ENCODE results near the gene CIB2.

Gene CIB2

DNA sequence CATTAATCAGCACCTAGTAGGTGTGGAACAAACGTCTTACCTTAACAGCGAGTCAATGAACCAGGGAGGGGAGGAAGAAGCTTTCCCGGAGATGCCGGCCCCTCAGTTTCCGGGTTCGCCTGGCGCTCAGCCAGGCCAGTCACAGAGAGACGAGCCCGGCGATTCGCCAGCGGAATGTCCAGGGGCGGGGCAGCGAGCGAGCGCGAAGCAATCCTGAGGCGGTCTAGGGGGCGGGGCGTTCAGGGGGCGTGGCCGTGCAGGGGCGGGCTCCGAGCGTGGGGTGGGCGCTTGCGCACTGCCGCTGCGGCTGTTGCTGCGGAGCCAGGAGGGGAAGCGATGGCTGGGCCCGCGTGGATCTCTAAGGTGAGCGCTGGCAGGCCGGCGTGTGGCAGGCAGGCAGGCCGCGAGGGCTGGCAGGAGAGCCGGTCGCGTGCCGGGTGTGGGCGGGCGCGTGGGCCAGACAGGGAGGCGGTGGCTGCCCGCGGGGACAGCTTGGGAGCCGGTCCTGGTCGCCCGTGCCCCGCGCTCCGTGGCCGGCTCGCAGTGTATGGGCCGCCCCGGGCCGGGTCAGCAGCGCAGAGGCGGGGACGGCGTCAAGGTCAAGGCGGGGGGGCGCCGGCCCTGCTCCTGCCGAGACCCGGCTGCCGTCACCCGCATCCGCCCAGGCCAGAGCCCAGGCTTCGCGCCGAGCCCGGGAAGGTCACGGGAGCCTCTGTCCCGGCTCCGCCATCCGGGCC, 18.0 kb upstream of the CIB2 start, which contains the start of gene IDH3A:
Gene IDH3A, plus strand, starts transcription at position 295 of the 737 bp plus-strand sequence. Its CDS starts 42 bp downstream, at position 337.
- peak; percentile 99 for DNase-seq (ENCODE audit: low spot score)

DNA sequence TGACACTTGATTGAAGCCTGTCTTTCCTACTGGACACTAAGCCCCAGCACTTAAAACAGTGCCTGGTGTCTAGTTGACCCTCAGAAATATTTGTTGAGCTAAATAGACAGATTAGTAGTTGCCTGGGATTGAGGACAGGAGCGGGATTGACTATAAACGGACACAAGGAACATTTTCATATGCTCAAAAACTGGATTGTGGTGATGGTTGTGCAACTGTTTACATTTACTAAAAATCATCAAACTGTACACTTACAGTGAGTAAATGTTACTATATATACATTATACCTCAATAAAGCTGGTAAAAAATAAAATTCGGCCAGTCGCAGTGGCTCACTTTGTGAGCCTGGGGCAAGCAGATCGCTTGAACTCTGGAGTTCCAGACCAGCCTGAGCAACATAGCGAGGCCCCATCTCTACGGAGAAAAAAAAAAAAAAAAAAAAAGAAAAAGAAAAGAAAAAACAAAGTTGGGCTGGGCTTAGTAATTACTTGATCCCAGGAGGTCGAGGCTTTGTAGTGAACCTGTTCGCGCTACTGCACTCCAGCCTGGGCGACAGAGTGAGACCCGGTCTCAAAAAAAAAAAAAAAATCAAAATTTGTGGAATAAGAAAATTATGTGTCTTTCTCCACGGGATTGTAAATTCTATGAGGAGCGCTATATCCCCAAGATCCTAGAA, 17.3 kb upstream of the CIB2 start:
- no peak for DNase-seq (ENCODE audit: low spot score)

DNA sequence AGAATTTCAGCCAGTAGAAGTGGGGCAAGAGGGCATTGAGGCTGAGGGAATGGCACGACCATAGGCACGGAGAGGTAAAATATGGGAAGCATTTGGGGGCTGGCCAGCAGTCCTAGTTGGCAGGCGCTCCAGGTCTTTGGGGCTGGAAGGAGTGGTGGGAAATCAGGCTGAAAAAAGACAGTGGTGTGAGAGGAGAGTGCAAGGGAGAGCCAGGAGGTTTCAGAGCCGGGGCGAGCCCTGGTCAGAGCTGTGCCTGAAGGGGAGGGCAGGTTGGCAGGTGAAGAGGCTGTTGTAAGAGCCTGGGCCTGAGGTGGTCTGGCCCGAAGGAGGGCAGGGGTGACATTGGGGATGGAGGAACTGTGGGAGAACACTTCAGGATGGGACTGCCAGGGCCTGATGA, 16.3 kb upstream of the CIB2 start:
- no peak for DNase-seq (ENCODE audit: low spot score)

DNA sequence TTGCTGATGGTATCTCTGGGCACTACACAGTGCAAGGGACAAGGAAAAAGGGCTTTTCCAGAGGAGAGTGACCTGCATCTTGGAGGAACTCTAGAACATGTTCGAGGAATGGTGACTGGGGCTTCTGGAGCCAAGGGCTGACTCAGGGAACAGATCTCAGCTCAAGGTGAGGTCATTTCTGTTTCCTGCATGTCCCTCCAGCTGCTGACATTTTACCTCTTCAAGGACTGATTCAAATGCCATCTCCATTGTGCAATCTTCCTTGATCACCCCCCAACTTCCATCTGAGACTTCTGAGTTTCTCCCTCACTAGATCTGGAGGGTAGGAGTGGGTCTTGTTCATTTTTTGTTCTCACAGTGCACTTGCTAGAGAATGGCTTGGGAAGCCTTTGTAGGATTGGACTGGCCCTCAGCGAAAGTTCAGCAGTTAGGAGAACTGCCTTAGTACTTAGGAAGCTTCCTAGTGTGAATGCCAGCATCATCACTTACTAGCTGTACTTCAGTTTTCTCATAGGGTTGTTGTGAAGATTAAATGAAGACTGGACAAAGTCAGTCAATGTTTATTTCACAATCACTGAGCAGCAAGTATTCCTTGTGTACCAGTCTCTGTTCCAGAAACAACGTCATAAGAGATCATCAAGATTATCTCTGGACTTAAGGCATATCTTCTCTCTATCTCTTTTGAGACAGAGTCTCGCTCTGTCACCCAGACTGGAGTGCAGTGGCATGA, 15.3 kb upstream of the CIB2 start:
- no peak for DNase-seq (ENCODE audit: low spot score)

DNA sequence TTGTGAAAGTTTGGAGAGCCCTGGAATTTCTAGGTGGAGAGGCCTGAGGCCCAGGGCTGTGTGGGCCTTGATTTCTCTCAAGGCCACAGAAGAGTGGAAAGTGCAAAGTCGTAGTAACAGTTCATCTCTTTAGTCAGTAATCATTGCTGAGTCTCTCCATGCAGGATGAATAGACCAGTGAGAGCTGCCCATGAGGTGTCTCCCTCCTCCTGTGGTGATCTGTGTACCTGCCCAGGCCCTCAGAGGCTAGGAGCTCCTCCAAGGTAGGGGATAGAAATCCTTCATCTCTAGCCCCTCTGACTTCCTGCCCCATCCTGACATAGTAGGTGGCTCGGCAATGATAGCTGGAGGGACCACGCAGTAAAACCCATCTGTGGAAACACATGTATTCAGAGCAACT, 11.1 kb upstream of the CIB2 start:
- no peak for DNase-seq (ENCODE audit: low spot score)

DNA sequence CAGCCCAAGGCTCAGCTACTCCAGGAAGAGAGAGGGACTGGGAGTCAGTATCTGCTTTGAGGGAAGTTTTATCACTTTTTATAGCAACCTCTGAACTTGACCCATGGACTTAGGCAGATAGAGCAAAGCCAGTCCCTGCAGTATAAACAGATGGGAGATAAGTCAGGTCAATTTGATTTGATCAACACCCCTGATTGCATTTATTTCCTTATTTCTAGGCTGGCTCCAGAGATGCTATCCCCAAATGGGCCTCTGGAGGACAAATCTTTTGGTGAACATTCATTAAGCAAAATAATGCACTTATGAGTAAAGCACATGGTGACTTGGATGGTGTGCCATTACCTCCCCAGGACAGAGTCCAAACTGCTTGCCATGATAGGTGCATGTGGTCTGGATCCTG, 9.0 kb upstream of the CIB2 start:
- DNase-seq (ENCODE audit: low spot score), result no peak

DNA sequence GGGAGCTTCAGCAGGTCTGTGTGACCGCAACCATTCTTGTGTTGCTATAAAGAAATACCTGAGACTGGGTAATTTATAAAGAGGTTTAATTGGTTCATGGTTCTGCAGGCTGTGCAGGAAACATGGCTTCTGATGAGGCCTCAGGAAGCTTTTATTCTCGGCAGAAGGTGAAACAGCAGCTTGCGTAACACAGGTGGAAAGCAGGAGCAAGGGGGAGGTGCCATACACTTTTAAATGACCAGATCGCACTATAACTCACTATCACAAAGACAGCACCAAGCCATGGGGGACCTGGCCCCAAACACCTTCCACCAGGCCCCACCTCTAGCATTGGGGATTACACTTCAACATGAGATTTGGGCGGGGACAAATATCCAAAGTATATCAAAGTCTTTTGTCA, 8.3 kb upstream of the CIB2 start:
- no peak for DNase-seq (ENCODE audit: low spot score)

DNA sequence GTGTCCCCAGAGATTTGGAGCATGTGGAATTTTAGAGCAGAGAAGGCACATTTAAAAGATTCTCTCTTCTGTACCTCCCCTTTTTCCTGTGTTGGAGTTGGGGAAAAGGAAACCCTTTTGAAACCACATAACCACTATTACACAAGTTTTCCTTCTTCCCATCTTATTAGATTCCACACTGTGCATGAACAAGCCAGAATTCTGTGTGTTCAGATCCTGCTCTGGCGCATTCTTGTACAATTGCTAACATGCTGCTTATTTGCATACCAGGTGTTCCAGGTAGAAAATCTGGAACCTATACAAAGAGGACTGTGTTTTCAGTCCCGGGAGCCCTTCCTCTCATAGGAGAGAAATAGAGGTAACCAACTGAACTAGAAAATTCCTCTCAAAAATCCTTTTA, 2.6 kb upstream of the CIB2 start:
- DNase-seq (ENCODE audit: low spot score), result no peak

DNA sequence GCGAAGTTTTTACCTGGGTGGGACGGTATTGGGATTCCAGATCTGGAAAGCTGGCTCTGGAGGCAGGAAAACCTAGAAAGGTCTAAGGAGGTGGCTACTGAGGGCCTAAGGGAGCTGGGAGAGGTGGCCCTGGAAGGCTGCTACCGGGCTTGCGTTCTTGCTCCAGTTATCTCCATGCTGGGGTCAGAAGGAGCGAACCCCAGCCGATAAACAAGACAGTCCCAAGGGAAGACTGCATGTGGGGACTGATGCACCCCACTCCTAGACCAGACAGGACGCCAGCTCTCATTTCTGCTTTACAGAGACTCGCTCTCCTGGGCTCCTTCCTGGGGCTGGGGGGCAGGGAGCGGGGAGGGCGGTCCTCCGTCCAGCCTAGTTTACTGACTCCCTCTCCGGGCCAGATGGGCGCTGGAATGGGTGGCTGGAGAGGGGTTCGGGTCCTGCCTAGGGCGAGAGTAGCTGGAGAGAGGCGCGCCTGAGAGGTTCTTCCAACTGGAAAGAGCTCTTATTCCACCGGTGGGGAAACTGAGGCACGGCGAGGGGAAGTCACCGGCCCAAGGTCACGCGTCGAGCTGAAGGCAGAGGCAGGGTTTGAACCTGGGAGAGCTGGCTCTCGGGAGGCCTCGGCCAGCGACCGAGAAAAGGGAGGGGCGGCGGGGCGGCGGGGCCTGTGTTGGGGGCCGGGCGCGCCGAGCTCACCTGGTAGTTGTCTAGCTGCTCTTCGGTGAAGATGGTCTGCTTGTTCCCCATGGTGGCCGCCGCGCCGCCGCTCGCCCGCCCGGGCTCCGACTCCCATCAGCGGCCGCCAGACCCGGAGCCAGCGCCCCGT, 565 bp downstream of the CIB2 start:
- peak; percentile 21 for DNase-seq (ENCODE audit: low spot score)

DNA sequence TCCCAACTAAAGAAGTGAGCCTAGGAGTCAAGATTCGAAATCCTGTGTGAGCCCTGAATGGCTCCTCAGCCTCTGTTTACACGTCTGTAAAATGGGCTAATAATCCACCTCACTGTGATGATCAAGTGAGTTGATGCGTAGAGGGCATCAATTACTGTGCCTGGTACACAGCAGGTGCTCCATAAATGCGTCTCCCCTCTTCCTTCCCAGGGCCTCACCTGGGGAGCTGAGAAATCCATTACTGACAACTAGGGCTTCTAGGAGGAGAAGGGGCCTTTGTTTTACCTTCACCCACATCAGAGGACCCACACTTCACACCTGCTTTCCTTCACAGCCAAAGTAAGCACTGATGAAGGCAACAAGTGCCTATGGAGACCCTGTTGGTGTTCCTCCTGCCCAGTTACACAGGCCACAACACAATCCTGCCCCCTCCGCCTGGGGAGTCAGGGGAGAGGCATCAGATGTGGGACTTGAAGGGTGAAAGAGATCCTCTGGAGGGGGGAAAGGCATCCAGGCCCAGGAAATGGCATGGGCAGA, 1.4 kb downstream of the CIB2 start:
- no peak for DNase-seq (ENCODE audit: low spot score)

DNA sequence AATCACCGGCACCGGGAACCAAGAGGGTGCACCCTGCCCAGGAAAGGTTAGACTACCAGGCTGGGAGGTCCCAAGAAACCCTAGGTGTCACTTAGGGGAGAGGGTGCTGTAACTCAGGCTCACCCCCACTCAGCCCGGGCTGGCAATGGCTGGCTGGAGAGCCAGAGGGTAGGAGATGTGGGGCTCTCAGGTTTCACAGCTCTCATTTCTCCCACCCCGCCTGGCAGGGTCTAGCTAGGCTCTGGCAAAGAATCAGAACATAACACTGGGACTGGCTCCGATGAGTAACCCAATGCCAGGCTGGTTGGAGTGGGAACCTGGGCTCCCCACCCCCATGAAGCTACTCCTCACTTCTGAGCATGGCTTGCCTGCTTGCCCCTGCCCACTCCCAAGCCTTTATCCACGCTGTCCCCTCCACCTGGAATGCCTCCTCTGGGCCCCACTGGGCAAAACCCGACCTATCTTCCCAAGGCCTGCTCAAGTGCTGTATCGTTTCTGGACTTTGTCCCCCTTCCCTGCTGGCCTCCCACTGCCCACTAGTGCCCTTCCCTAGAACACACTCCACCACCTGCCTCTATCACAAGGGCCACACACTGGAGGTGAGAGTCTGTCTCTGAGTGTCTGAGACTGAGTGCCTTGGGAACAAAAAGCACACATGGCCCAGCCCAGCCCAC, 2.0 kb downstream of the CIB2 start:
- no peak for DNase-seq (ENCODE audit: low spot score)

DNA sequence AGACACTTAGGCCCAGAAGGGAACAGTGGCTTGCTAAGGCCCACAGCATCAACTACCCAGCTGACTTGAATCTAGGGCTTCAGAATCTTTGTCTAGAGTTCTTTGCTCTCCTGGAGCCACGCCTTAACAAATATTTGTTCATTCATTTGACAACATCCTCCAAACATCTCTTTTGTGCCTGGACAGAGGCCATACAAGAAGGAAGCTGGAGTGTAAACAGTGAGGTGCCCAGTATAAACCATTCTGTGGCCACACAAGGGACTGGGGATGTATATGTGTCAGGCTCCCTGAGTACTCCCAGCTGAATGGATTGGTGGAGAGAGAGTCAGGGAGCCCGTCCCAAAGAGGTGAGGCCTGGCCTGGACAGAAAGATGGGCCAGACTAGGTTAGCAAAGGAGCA, 3.4 kb downstream of the CIB2 start:
- no peak for DNase-seq (ENCODE audit: low spot score)

DNA sequence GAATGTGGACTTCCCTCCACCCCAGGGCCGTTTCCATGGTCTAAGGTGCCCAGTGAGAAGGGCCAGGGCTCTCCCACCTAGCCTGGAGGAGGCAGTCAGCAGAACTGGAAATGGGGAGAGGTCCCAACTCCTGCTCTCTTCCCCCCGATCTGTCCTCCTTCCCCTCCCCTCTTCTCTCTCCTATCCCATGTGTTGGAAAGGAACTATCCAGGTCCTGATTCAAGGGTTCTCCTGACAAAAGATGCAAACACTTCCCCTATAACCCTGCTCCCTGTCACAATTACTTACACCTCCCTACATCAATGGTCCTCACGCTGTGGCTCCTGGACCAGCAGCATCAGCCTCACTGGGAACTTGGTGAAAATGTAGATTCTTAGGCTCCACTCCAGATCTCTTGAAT, 6.0 kb downstream of the CIB2 start:
- no peak for DNase-seq (ENCODE audit: low spot score)

DNA sequence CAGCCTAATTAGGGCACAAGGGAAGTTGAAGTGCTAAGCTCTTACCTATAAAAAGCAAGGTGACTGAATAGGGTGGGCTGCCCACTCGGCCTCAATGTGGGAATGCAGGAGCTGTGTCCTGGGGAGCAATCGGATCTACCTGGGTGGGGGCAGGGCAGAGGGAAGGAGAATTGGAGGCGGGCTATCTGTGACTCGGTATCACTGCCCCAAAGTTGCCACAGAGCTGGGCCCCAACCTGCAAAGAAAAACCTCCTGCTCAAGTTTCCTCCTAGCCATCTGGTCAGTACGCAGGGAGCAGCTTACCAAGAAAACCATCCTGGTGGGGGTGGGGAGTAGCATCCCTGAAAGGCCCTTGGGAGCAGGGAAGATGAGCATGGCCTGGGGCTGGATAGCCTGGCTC, 10.7 kb downstream of the CIB2 start:
- no peak for DNase-seq (ENCODE audit: low spot score)

DNA sequence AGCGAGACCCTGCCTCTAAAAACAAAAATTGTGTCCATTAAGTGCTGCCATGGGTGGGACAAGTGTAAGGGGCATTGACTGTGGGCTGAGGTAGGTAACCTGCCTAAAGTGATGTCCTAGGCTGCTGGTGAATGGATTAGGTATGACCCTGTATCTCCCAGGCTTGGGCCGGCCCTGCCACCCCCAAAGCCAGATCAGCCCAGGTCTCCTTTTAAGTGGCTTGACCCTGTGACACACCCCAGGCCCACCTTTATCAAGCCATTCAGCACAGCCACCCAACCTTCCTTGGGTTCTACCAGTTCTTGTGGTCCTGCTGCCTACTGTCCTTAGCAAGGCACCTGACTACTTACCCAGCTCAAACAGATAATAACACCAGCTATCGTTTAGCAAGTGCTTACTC, 18.7 kb downstream of the CIB2 start:
- no peak for DNase-seq (ENCODE audit: low spot score)

DNA sequence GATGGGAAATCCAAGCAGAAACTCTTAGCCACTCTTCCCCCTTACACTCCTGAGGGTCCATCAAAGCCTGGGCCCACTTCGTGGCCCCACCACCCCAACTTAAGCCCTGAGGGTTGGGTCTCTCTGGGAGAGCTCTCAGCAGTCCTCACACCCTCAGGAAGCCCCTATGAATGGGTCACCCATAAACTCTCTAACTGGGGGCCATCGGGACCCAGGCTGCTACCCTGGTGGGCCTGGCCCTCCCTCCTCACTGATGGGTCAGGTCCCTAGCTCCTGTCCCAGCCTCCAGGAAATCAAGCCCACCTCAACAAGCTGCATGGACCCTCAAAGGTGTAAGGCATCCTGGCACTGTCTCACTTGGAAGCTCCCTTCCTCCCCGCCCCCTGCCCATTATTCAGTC, 19.5 kb downstream of the CIB2 start:
- DNase-seq (ENCODE audit: low spot score), result no peak

DNA sequence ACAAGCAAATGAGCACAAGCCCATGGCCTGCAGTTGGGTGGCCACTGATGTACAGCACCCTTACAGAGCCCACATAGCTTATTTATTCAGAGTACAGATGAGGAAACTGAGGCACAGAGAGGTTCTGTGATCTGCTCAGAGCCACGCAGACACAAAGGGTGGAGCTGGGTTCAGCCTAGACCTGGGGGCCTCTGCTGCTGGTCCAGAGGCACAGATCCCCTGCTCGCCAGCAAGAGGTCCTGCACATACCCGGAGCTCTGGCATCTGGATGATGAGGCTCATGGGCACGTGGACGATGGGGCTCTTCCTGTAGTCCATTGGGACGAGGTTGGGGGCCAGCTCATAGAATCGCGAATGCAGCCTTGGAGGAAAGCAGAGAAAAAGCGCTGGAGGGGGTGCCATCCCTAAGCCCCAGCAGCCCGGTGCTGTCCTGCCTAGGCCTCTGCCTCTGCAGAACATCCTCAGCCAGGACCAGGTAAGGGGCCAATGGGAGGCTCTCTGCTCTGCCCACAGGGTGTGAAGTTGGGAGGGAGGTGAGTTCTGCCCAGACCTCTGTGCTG, 20.2 kb downstream of the CIB2 start:
- no peak for DNase-seq (ENCODE audit: low spot score)

DNA sequence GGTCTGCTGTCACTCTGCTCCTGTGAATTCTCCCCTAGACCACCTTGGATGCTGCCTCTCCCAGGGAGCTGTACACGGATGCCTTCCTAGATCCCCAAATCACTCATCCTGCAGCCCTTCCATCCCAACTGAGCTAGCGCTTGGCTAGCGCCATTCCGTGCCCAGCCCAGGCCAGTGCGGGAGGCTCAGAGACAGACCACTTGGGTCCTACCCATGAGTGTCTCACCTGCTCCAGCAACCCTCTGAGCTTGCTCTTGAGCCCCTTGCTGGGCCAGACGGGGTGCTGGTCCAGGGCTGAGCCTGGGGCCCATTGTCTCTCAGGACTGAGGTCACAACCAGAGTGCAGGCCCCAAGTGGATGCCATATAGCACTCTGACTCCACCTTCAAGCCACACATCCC, 21.1 kb downstream of the CIB2 start:
- no peak for DNase-seq (ENCODE audit: low spot score)

DNA sequence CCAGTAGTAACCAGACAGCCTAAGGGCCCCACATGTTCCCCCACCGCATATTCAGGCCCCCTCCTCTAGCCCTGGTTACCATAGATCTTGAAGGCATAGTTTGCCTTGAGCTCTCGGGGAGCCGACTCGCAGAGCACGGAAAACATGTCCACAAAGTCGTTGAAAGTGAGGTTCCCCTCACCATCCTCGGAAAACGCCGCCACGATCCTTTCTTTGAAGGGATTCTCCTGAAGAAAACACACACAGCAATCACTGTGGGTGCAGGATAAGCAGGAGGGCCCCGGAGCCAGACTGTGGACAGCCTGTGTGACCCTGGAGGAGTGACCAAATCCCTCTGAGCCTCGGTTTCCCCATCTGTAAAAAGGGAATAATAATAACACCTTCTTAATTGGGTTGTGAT, 22.1 kb downstream of the CIB2 start:
- no peak for DNase-seq (ENCODE audit: low spot score)

DNA sequence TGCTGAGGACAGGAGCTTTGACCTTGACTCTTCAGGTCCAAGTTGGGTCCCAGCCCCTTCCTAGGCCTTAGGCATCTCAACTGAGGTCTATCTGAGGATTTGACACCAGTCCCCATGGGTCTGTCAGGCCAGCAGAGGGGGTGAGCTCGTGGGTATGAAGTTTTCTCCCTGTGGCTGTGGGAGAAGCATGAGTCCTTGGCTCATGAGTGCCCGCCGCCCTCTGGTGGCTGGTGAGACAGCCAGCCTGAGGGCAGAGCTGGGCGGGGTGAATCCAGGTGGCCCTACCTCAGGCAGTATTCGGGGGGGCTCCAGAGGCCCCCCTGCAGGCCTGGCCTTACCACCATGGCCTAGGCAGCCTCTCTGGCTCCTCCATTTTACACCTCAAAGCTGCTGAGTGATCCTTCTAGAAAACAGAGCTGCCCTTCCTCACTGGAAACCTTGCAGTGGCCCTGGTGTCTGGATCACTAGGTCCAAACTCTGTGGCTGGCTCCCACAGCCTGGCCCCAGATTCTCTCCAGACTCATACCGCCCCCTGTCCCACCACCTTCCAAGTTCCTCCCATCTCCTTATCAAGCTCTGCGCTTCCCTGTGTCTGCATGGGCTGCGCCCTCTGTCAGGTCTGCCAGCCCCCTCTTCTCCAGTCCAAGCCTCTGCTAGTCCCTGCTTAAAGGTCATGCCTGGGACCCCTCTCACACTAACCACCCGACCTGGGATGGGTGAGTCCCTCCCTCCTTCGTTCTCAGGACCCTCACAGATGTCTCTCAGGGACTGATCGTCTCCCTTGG, 22.8 kb downstream of the CIB2 start:
- DNase-seq (ENCODE audit: low spot score), result peak; percentile 90

All from Ammon's horn (tissue), 1 donor.